Caki2 (cell line): ENCODE results near the gene POLR3K. TPM values are rescaled to one million over a fixed set of nuclear protein-coding genes. Genes with fewer than 3 reads are reported as not detected.

Experiments used
- DNase-seq: peaks from one replicate; pipeline ENCODE4 v3.0.0-alpha.2; 2015; ENCODE audit warnings: low read depth
- in situ Hi-C: cut with HindIII; loops from 2 replicates; pipeline ENCODE4 v1.10.0; 2016; ENCODE audit warnings: low sequenced_read_pairs, low pct_unique_long_range_greater_than_20kb, mixed read lengths
- total RNA-seq: library from RNA; depleted of rRNA; stranded (reverse); fragments of >200 nt; shearing (Covaris generic); gene quantifications from 2 replicates; pipeline ENCODE4 v1.2.3, GENCODE V29; 2014; ENCODE audit warnings: low replicate concordance; rRNA removed

Gene POLR3K
- 32.3 and 39.8 TPM in 2 replicates for total RNA-seq

DNA sequence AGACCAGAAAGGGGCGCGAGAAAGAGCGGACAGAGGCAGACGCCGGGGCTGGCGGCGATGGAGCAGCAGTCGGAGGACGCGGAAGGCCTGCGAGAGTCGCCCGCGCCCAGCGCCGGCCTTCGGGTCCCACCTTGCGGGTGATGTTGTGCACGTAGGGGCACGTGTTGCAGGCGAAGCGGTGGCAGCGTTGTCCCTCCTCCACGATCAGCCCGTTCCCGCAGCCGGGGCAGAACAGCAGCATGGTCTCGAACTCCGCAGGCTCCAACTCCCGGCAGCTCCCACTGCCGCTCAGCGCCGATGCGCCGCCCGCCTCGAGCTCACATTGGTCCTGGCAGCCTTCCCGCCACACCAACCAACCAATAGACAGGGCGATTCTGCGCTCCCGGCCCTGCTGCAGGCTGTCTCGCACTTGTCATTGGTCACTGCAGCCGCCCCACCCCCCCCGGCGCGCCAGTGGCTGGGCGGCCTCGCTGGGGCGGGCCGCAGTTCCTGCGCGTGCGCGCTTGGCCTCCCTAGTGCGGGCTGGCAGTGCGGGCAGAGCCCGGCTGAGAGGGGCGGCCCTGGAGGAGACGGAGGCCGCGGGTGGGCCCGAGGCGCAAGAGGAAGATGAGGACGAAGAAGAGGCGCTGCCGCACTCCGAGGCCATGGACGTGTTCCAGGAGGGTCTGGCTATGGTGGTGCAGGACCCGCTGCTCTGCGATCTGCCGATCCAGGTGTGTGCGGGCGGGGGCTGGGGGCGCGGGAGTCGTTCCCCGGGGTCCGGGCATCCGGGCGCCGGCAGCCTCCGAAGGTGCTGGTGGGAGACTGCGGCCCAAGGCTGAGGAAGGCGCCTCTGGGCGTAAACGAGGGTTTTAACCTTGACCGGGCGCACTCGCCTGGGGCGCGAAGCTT lies at the start of gene POLR3K, which contains the start of gene SNRNP25:
POLR3K (minus strand) TSS at position 263 of the 891 bp plus-strand sequence; CDS start at position 241, 22 bp downstream.
SNRNP25 (plus strand) TSS at position 483 of the 891 bp plus-strand sequence; CDS start at position 672, 189 bp downstream.
- in situ Hi-C loops: no loop called here

DNA sequence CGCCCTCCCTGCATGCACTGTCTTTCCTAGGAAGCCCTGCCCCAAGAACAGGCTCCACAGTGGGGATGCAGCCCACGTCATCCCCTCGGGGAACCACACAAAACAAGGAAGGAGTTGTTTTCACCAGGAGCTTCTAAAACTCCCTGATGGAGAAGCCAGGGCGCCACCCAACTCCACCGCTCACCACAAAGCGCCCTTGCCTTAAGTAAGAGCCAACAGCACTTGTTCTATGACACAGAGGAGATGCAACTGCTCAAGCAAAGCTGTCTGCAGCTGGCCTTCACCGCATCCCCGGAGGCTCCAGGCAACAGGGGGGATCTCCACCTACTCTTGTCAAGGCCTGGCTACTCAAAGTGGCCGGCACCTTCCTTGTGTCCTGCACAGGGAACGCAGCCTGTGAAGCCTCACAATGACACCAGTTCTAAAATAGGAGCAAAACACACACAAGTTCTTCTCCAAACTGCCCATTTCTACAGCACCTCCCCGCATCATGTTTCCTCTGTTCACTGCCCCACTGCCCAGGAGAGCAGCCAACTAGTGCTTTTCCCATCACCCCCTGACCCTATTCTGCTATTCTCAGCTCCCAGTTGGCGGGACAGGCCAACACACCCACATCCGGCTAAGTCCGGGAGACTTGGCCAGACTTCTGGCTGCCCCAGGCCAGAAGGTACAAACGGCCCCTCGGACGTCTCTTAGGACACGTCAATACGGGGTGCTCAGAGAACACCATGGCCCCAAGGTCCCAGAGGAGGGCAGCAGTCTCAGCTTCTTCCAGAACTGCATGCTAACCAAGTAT lies 48.9 kb upstream of the POLR3K start:
- in situ Hi-C loops: no loop called here
- no peak for DNase-seq

More for the DNA sequence above, at the start of gene POLR3K, which contains the start of gene SNRNP25:
- peak; percentile 98 for DNase-seq

DNA sequence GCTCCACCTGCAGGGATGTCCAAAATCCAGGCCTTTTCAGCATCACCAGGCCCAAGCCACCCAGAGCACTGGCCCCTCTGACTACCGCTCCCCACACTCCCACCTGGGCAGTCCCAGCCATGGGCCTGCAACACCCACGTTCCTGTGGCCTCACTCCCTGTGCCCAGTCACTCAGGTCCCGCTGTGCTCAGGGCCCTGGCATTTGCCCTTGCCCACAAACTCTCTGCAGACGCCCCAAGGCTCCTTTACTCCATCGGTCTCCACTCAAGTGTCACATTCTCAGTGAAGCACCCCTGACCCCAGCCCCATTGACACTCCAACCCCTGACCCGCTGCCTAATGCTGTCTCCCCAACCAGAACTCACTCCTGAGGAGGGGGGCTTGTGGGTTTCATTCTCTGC lies 48.2 kb upstream of the POLR3K start:
- no peak for DNase-seq
- in situ Hi-C loops: no loop called here

DNA sequence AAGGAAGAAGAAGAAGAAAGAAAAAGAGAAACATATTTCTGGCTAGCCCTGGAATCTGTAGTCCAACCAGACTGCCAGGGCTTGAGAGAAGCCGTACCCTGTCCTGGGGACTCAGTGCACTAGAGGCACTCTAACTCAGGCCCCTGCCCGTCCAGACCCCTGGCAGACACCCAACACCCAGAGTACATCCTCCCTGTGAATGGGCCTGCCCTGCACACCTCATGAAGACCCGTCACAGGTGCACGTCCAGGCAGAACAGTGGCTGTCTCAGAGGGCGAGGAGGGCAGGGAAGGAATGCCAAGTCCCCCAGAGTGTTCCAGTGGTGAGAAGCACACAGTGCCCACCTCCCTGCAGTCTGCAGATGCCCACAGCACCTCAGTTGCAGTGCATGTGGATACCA lies 47.6 kb upstream of the POLR3K start:
- in situ Hi-C loops: no loop called here

DNA sequence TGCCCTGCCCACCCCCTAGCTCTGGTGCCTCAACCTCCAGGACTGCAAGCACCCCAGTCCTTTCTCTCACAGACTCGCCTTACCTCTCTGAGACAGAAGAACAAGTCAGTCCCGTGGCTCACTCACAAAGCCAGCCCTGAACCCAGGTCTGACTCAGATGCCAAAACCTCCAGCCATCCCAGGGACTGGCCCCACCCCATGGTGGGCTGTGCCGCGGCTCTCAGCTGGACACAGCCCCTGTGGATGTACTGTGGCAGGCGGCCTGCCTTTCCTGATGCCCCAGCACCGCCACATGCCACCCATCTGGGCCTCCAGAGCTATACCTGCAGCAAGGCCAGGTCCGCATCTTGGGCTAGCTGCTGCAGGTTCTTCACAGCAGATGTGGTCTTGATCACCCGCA lies 44.4 kb upstream of the POLR3K start:
- in situ Hi-C loops: no loop called here
- DNase-seq: no peak

More for the DNA sequence above, 47.6 kb upstream of the POLR3K start:
- no peak for DNase-seq

DNA sequence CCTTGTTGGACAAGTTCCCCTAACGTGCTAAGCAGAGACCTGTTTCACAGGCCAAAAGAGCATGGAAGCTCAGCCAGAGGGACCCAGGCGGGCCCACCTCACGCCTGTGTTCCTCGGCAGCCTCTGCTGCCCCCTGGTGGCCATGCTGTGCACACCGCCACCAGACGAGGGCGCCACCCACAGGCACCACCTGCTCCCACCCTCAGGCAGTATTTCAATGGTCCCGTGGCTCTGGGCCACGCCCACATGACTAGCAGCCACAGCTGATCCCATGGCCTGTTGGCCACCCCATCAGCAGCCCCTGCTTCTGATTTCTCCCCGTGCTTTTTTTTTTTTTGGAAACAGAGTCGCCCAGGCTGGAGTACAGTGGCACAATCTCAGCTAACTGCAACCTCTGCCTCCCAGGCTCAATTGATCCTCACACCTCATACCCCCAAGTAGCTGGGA lies 43.5 kb upstream of the POLR3K start:
- in situ Hi-C loops: no loop called here

DNA sequence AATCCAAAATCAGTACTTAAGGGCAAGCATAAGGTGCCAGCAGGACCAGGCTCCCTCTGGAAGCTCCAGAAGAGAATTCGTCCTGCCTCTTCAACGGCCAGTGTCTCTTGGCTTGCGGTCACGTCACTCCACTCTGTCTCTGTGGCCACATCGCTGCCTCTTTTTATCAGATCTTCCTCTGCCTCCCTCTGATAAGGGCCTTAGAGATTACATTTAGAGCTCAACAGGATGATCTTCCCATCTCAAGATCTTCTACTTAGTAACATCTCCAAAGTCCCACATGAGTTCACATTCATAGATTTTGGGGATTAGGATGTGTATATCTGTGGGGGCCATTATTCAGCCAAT lies 41.5 kb upstream of the POLR3K start:
- in situ Hi-C loops: no loop called here
- no peak for DNase-seq

More for the DNA sequence above, 43.5 kb upstream of the POLR3K start:
- peak; percentile 85 for DNase-seq

DNA sequence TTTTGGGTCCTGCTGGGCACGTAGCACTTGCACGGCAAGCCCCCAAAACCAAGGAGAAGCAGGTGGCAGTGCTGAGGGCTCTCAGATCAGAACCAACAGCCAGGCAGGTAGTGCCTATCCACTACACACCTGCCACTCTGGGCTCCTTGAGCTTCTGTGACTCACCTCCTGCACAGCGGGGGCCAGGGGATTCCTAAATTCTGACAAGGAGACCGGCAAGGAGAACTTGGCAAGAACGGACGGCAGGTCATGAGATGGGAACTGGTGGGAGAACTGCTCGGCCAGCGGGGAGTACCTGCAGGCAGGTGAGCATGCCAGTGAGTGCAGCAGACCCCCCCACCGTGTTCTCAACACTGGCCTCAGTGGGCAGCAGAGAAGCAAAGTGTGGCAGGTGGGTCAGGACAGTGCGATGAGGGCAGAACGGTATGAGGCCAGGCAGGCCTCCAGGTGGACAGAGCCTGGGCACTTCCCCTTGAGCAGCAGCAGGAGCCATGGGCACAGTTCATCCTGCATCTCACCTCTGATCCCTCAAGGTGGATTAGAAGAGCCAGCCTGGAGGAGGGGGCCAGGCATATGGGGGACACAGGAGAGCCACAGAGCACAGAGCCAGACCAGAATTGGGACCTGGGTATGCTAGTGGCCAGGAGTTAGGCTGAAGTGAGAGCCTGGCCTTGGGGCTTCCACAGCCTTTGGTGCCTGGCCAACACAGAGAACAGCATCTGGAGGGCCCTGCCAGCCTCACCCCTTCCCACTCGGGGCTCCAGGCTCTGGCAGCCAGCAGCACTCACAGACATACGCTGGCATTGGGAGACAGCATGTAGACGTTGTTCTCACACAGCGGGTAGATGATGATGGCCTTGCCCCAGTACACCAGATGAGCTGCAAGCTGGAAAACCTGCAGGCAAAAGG lies 39.3 kb upstream of the POLR3K start:
- no peak for DNase-seq
- in situ Hi-C loops: no loop called here

DNA sequence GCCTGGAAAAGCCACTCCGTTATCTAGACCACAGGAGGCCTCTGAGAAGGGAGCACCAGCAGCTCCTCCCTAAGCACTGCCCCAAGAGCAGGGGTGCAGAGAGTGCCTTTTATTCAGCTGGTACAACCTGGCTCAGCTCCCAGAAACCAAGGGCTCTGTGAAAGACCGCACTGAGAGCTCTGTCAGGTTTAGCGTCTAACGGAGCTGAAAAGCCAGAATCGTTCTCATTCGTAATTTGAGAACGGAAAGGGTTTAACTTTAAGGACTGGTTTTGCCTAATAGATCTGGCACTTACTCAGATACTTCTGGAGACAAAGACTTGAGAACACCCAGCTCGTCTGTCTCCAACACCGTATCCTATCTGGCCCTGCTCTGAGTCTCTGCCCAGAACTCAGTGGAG lies 38.1 kb upstream of the POLR3K start:
- in situ Hi-C loops: no loop called here
- no peak for DNase-seq

DNA sequence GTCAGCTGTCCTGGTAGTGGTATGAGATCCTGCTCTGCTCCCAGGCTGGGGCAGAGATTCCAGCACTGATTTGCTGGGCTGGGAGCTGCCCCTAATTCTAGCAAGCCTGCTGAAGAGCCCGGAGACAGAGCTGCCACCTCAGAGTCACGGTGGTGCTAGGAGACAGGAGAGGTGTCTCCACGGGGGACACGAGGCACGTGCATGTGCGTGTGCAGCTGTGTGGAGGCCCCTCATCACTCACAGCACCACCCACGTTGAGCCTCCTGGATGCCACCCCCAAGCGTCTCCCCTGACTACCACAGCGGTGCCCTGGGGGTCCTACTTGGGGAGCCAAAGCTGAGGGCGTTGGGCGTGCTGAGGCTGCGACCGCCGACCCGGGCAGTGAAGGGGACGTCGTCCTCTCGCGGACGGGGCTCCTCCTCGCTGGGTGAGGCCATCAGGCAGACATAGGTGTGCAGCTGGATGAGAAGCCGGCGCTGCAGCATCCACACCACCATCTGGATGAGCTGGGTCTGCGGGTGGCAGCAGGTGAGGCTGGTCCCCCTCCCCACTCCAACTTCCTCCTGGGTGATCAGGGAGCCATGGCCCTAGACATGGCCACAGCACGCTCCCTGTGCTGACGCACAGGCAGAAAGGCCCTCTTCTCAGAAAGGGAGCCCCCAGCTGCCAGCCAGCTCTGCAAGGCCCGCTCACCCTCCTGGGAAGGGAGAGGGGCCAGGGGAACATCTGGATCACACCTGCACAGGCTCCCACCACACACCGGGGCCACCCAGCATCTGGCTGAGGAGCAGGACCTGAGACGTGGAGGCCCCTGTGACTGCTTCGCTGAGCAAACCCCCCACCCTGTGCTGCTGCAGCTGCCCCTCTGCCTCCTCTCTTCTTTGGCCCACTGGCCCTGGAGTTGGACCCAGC lies 36.2 kb upstream of the POLR3K start:
- in situ Hi-C loops: no loop called here
- no peak for DNase-seq

DNA sequence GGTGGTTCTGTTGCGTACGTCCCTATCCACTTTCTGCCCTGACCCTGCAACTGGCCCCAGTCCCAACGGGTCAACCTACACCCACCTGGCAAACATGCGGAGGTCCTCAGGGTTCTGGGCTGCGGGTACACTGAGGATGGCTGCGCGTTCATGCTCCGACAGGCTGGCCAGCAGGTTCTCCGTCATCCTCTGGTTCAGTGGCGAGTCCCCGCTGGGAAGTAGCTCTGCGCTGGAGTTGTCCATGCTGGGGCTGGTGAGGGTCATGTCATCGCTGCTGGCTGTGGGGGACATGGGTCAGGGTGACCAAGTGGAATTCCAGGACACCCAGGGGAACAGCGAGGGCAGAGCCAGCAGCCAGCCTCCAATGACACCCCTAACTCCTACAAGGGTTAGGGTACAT lies 35.2 kb upstream of the POLR3K start:
- no peak for DNase-seq
- in situ Hi-C loops: no loop called here

DNA sequence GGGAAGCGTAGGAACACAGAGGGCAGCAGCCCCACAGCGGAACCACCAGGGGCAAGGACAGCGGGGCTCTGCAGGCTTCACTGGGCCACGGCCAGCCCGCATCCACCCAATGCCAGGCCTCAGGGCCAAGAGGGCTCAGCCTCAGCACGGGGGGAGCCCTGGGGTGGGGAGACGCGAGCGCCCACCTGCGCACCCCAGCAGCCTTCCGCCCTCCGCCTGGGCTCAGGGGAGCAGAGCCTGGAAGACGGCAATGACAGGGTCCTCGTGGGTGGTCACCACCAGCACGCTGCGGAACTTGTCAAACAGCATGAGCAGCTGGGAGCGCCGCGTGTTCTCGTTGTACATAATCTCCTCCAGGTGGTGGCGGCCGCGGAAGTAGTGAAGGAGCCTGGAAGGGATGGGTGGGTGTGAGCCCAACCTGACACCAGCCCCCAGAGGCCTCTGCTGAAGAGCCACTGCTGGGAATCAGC lies 33.1 kb upstream of the POLR3K start:
- DNase-seq: no peak
- in situ Hi-C loops: no loop called here

DNA sequence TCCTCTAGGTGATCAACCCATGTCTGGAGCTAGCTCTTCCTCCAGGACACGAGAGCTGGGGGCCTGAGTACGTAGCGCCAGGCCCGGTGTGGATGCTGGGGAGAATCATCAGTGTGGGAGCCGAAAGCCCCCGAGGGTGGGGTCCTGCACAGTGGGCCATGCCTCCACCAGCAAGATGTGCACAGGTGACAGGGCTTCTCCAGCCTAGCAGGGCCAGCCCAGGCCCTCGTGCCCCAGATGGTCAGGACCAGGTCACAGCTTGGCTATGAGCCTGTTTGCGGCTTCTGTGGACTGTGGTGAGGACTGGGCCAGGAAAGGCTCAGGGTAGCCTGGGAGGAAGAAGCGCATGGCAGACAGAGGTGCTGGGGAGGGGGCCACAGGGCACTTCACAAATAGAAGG lies 32.5 kb upstream of the POLR3K start:
- in situ Hi-C loops: no loop called here
- no peak for DNase-seq

DNA sequence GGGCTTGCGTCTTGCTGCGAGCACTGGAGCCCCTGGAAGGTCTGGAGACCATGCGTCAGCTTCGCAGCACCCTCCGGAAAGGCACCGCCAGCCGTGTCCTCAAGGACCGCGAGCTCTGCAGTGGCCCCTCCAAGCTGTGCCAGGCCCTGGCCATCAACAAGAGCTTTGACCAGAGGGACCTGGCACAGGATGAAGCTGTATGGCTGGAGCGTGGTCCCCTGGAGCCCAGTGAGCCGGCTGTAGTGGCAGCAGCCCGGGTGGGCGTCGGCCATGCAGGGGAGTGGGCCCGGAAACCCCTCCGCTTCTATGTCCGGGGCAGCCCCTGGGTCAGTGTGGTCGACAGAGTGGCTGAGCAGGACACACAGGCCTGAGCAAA lies 32.0 kb upstream of the POLR3K start:
- DNase-seq: no peak
- in situ Hi-C loops: no loop called here

DNA sequence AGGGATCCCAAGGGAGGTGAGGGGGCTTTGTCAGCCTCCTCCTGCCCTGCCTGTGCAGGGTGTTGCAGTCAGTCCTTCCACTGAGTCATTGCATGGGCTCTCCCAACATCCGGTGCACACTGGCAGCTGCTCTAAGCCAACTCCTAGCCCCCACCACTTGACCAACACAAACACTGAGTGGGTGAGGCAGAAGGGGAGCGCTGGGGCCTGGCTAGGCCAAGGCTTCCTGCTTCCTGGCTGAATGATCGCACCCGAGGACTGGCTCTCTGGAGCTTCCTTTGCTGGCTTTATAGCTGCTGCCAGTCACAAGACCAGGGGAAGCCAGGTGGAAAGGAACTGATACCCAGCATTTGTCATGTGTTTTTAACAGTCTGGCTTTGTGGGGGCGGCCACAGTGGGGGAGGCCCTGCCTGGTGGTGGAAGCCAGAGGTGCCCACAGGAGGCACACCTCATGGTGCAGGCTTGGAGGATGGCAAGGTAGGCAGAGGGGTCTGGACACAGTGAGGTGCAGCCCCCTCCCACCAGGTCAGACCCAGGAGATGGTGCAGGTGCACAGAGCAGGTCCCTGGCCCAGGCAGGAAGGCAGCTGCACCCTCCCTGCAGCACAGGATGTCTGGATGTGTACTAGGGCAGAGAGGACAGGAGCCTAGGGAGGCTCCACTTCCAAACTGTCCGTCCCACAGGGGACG lies 31.5 kb upstream of the POLR3K start:
- in situ Hi-C loops: no loop called here

DNA sequence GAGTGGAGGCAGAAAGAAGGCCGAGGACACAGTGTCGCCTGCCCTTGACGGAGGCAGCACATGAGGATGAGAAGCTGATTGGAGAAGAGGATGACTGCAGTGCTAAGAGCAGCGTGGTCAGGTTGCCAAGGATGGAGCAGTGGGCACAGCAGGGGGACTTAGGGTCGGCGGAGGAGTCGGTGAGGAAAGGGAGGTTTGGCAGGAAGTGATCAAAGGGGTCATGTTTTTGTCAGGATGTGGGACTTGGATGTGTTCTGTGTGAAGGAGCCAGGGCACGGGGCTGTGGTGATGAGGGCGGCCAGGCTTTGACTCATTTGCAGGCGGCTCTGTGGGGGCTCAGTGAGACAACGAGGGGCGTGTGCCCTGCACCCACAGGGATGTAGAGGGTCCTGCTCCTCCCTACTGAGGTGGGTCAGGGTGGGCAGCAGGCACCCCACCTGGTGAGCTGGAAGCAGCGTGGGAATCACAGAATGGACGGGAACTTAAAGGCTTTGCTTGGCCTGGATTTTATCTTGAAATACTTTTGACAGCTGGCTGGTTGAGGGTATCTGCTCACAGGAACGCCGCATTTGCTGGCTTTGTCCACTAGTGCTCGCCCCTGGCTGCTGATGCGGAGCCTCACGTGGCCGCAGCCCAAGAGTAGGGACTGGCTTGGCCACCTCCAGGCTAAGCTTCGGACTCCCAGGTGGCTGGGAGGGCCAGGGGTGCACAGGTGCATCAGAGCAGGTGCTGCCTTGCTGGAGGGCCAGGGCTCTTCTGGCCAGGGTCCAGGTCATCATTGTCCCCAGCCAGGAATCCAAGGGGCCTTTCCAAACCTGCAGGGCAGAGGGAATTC lies 30.6 kb upstream of the POLR3K start:
- in situ Hi-C loops: no loop called here
- no peak for DNase-seq

More for the DNA sequence above, 31.5 kb upstream of the POLR3K start:
- peak; percentile 96 for DNase-seq
